HCT116 (cell line): ENCODE data around the gene CASTOR2.
"Not testable (repeated sequence)": the region's sequence is repeated elsewhere in the genome, so short reads cannot be mapped to it uniquely, and the experiment has no call there.

Source experiments
- CTCF ChIP-seq, 3 experiments: fragments of 200-600 bp in 1 of 3; sonication (generic) in 1 of 3; IDR thresholded peaks in 2 of 3; conservative IDR thresholded peaks in 1 of 3; 2 replicates each; pipeline ENCODE4 v1.5.1; 2012 to 2017; ENCODE audit warnings: low read depth in 2 of 3, low read length in 2 of 3, antibody characterized with exemption in 1 of 3, borderline replicate concordance in 1 of 3, control low read depth in 1 of 3, mild to moderate bottlenecking in 1 of 3, mixed read lengths in 1 of 3, mixed run types in 1 of 3, moderate library complexity in 1 of 3; ENCODE audit not compliant: insufficient read depth in 1 of 3
- YY1 ChIP-seq: IDR thresholded peaks from 2 replicates; pipeline ENCODE4 v1.6.1; 2011; ENCODE audit warnings: low read length, low read depth, moderate library complexity, mild to moderate bottlenecking; ENCODE audit not compliant: insufficient replicate concordance; ENCODE audit errors: extremely low read depth

- not testable (repeated sequence) for TF ChIP-seq YY1; CTCF (IDR thresholded peaks at IDR 0.05 in 2 of 3, conservative IDR thresholded peaks at IDR 0.05 in 1 of 3; ENCODE audit: borderline replicate concordance in 1 of 3, insufficient read depth in 1 of 3, low read depth in 2 of 3, low read length in 2 of 3)
Measured at GRCh38 chr7:74977523-74977922, 13.0 kb downstream of the CASTOR2 start.
